Activated CD4-positive, alpha-beta T cell treated with anti-CD3 and anti-CD28 coated beads for 36 hours (primary cell): ENCODE data around the gene KRTAP5-3. TPM values are rescaled to one million over a fixed set of nuclear protein-coding genes. Genes with fewer than 3 reads are reported as not detected.

ENCODE experiments used
- ATAC-seq: fragments of 200-7000 bp; cut with Tn5 transposase; one replicate; pipeline ENCODE4 v1.10.0; 2021; ENCODE audit warnings: mild to moderate bottlenecking, moderate library complexity
- CTCF ChIA-PET: fragments of 350-600 bp; sonication (Branson Sonifier 250); formaldehyde crosslinking; loops from one replicate; lab custom pipeline; 2021; ENCODE audit warnings: antibody characterized with exemption; lab: Charles Lee
- POLR2A ChIA-PET: fragments of 350-600 bp; sonication (Branson Sonifier 250); formaldehyde crosslinking; loops from one replicate; lab custom pipeline; 2021; ENCODE audit warnings: antibody characterized with exemption, inconsistent platforms; lab: Charles Lee
- DNase-seq: peaks from one replicate; pipeline ENCODE4 v3.0.0-alpha.2; 2020
- H3K27ac Mint-ChIP-seq: one replicate; pipeline ENCODE4 v1.8.0; 2021; ENCODE audit warnings: mixed read lengths
- H3K27me3 Mint-ChIP-seq: one replicate; pipeline ENCODE4 v1.8.0; 2021; ENCODE audit warnings: mixed read lengths
- H3K36me3 Mint-ChIP-seq: one replicate; pipeline ENCODE4 v1.8.0; 2021; ENCODE audit warnings: low read depth, mixed read lengths
- H3K4me1 Mint-ChIP-seq: one replicate; pipeline ENCODE4 v1.8.0; 2021; ENCODE audit warnings: mixed read lengths
- H3K4me3 Mint-ChIP-seq: one replicate; pipeline ENCODE4 v1.8.0; 2021; ENCODE audit warnings: mild to moderate bottlenecking, moderate library complexity, mixed read lengths
- H3K9me3 Mint-ChIP-seq: one replicate; pipeline ENCODE4 v1.8.0; 2021; ENCODE audit warnings: low read depth, mixed read lengths
- intact Hi-C, 2 experiments: fragments of 100-400 bp; cut with DNase I in 1 of 2; cut with micrococcal nuclease in 1 of 2; formaldehyde crosslinking; loops; one replicate each; pipeline versions ENCODE4 v1.14.2 to v1.15.1; 2022 to 2024; cut with DNase I, micrococcal nuclease
- total RNA-seq, 2 experiments: library from RNA; stranded (reverse); gene quantifications; one replicate each; pipeline ENCODE4 v1.2.3, GENCODE V29; 2021

KRTAP5-3 gene
- total RNA-seq, result not detected

GRCh38 chr11:1608363-1608762 is at the start of gene KRTAP5-3:
TSS of gene KRTAP5-3 (minus strand) at chr11:1608463. CDS start at chr11:1608385, 78 bp downstream.
- Mint-ChIP-seq H3K27ac (no peak within 1 kb of the TSS), H3K9me3 (no peaks in the 10 kb centered on the region), H3K4me3 (no peak within 1 kb of the TSS), H3K27me3 (peaks cover 18% of the 10 kb centered on the region), H3K36me3 (no peaks in the 10 kb centered on the region), H3K4me1 (peaks cover 7% of the 10 kb centered on the region)
- DNase-seq, result no peak
- intact Hi-C loops, result no loop called here
- ChIA-PET CTCF (interaction anchor here (0.5 to 1.5 kb wide), 3 partner anchors 11 to 20 kb away, joined by 3 to 5 read pairs (median 3); no protein-coding TSS in a partner anchor), POLR2A (interaction anchor here (0.6 kb wide), 1 partner anchor 9 kb away, joined by 3 read pairs; no protein-coding TSS in a partner anchor)
- ATAC-seq, result no peak

GRCh38 chr11:1656670-1657069 is 48.4 kb upstream of the KRTAP5-3 start:
- DNase-seq, result no peak

GRCh38 chr11:1656061-1656441 is 47.8 kb upstream of the KRTAP5-3 start:
- H3K27me3 Mint-ChIP-seq, result peaks cover 14% of the 10 kb centered on the region
- H3K9me3 Mint-ChIP-seq, result no peaks in the 10 kb centered on the region
- ChIA-PET CTCF (interaction anchor here (0.7 kb wide), 1 partner anchor 324 kb away, joined by 3 read pairs; no protein-coding TSS in a partner anchor), POLR2A (no interaction called here)
- no peak for ATAC-seq
- DNase-seq, result no peak
- H3K4me3 Mint-ChIP-seq, result no peak overlapping the region
- H3K27ac Mint-ChIP-seq, result no peak overlapping the region
- peaks cover 17% of the 10 kb centered on the region for H3K4me1 Mint-ChIP-seq
- no peaks in the 10 kb centered on the region for H3K36me3 Mint-ChIP-seq
- intact Hi-C loops, result no loop called here

More at GRCh38 chr11:1656670-1657069, 48.4 kb upstream of the KRTAP5-3 start:
- peaks cover 14% of the 10 kb centered on the region for H3K27me3 Mint-ChIP-seq
- POLR2A ChIA-PET, result no interaction called here
- H3K9me3 Mint-ChIP-seq, result no peaks in the 10 kb centered on the region
- peaks cover 20% of the 10 kb centered on the region for H3K4me1 Mint-ChIP-seq
- intact Hi-C loops, result no loop called here
- ATAC-seq, result no peak
- CTCF ChIA-PET, result no interaction called here
- no peak overlapping the region for H3K4me3 Mint-ChIP-seq
- H3K36me3 Mint-ChIP-seq, result no peaks in the 10 kb centered on the region
- H3K27ac Mint-ChIP-seq, result no peak overlapping the region

GRCh38 chr11:1655168-1656060 is 47.2 kb upstream of the KRTAP5-3 start:
- Mint-ChIP-seq H3K4me3 (no peak overlapping the region), H3K9me3 (no peaks in the 10 kb centered on the region), H3K4me1 (peaks cover 14% of the 10 kb centered on the region), H3K27me3 (peaks cover 14% of the 10 kb centered on the region), H3K36me3 (no peaks in the 10 kb centered on the region), H3K27ac (no peak overlapping the region)
- CTCF ChIA-PET, result interaction anchor here (0.7 to 5.8 kb wide), 2 partner anchors 37 to 324 kb away, joined by 3 to 73 read pairs; no protein-coding TSS in a partner anchor
- ATAC-seq, result no peak
- DNase-seq, result no peak
- POLR2A ChIA-PET, result no interaction called here
- intact Hi-C loops, result no loop called here

- Mint-ChIP-seq H3K9me3 (no peaks in the 10 kb centered on the region), H3K27ac (no peak overlapping the region), H3K4me3 (no peak overlapping the region), H3K27me3 (peaks cover 6% of the 10 kb centered on the region), H3K4me1 (peaks cover 5% of the 10 kb centered on the region), H3K36me3 (no peaks in the 10 kb centered on the region)
- ATAC-seq (no peak), DNase-seq (no peak)
- ChIA-PET POLR2A (no interaction called here), CTCF (interaction anchor here (0.7 to 5.8 kb wide), 6 partner anchors 25 to 497 kb away, joined by 3 to 73 read pairs (median 11); no protein-coding TSS in a partner anchor)
- intact Hi-C loops, result loop anchor here in 1 of 2 experiments (5.0 kb wide), 1 partner anchor 38 kb away; no protein-coding TSS in a partner anchor
These were observed 46.3 kb upstream of the KRTAP5-3 start for GRCh38 chr11:1654388-1655167.

- no peaks in the 10 kb centered on the region for H3K9me3 Mint-ChIP-seq
- H3K4me3 Mint-ChIP-seq, result no peak overlapping the region
- no peak overlapping the region for H3K27ac Mint-ChIP-seq
- H3K4me1 Mint-ChIP-seq, result no peaks in the 10 kb centered on the region
- intact Hi-C loops, result loop anchor here in 1 of 2 experiments (2.0 to 5.0 kb wide), 2 partner anchors 39 to 179 kb away; no protein-coding TSS in a partner anchor
- DNase-seq (no peak), ATAC-seq (no peak)
- ChIA-PET CTCF (interaction anchor here (0.7 to 5.8 kb wide), 18 partner anchors 11 to 804 kb away, joined by 3 to 73 read pairs (median 6); partner anchors contain the start of gene KRTAP5-2), POLR2A (no interaction called here)
- H3K36me3 Mint-ChIP-seq, result no peaks in the 10 kb centered on the region
- peaks cover 5% of the 10 kb centered on the region for H3K27me3 Mint-ChIP-seq
These were observed 45.5 kb upstream of the KRTAP5-3 start for GRCh38 chr11:1653541-1654387.

GRCh38 chr11:1652771-1653540 is 44.7 kb upstream of the KRTAP5-3 start:
- ATAC-seq (peak; percentile 91), DNase-seq (peak; percentile 86)
- Mint-ChIP-seq H3K27ac (no peak overlapping the region), H3K27me3 (peaks cover 3% of the 10 kb centered on the region), H3K36me3 (no peaks in the 10 kb centered on the region), H3K4me1 (no peaks in the 10 kb centered on the region), H3K9me3 (no peaks in the 10 kb centered on the region), H3K4me3 (no peak overlapping the region)
- ChIA-PET CTCF (interaction anchor here (0.6 to 5.8 kb wide), 57 partner anchors 9 to 805 kb away, joined by 3 to 73 read pairs (median 4); partner anchors contain the start of genes BRSK2, KRTAP5-2 and LSP1), POLR2A (no interaction called here)
- intact Hi-C loops, result loop anchor here (1.0 to 5.0 kb wide), 5 partner anchors 39 to 499 kb away; no protein-coding TSS in a partner anchor

- H3K27ac Mint-ChIP-seq, result no peak overlapping the region
- CTCF ChIA-PET, result interaction anchor here (0.6 to 5.8 kb wide), 56 partner anchors 8 to 590 kb away, joined by 3 to 73 read pairs (median 4); partner anchors contain the start of genes BRSK2, KRTAP5-2 and LSP1
- intact Hi-C loops, result loop anchor here (1.0 to 5.0 kb wide), 5 partner anchors 40 to 500 kb away; no protein-coding TSS in a partner anchor
- no peaks in the 10 kb centered on the region for H3K9me3 Mint-ChIP-seq
- no peaks in the 10 kb centered on the region for H3K4me1 Mint-ChIP-seq
- POLR2A ChIA-PET, result no interaction called here
- no peaks in the 10 kb centered on the region for H3K36me3 Mint-ChIP-seq
- H3K27me3 Mint-ChIP-seq, result peaks cover 3% of the 10 kb centered on the region
- ATAC-seq (no peak), DNase-seq (no peak)
- H3K4me3 Mint-ChIP-seq, result no peak overlapping the region
These were observed 44.1 kb upstream of the KRTAP5-3 start for GRCh38 chr11:1652442-1652770.

- H3K36me3 Mint-ChIP-seq, result no peaks in the 10 kb centered on the region
- intact Hi-C loops, result loop anchor here (1.0 to 5.0 kb wide), 5 partner anchors 40 to 500 kb away; no protein-coding TSS in a partner anchor
- ChIA-PET CTCF (interaction anchor here (0.6 to 5.8 kb wide), 47 partner anchors 8 to 589 kb away, joined by 3 to 73 read pairs (median 4); partner anchors contain the start of genes KRTAP5-2 and LSP1), POLR2A (no interaction called here)
- H3K27ac Mint-ChIP-seq, result no peak overlapping the region
- no peak for ATAC-seq
- peaks cover 3% of the 10 kb centered on the region for H3K27me3 Mint-ChIP-seq
- H3K4me3 Mint-ChIP-seq, result no peak overlapping the region
- no peak for DNase-seq
- no peaks in the 10 kb centered on the region for H3K4me1 Mint-ChIP-seq
- H3K9me3 Mint-ChIP-seq, result no peaks in the 10 kb centered on the region
These were observed 43.8 kb upstream of the KRTAP5-3 start for GRCh38 chr11:1652026-1652425.
